HG03175 (cell line): ENCODE results near the gene ATXN3L.
"Not testable (repeated sequence)": the region's sequence is repeated elsewhere in the genome, so short reads cannot be mapped to it uniquely, and the experiment has no call there.

ENCODE experiments used
- ATAC-seq: cut with Tn5 transposase; IDR thresholded peaks from one replicate; pipeline ENCODE4 v1.9.1; 2021; ENCODE audit warnings: mild to moderate bottlenecking, moderate library complexity; ENCODE audit not compliant: unreplicated experiment

ATXN3L gene

GRCh38 chrX:13309631-13310030 is 10.2 kb downstream of the ATXN3L start:
- no peak for ATAC-seq

DNA sequence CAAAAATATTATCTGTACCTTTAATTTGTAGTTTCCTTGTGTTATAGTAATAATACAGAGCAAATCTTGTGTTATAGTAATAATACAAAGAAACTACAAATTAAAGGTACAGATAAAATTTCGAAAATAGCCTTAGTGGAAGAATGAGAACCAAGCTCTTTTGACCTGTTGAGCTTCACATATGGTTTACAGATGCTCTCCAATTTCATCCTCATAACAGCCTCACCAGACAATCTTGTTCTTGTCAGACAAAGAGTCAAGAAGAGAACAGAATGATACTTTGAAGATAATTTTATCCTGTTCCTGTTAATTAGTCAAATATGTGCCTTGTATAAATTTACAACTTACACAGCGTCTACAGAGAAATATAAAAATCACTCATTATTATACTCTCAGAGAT is 12.8 kb downstream of the ATXN3L start:
- no peak for ATAC-seq

- ATAC-seq: no peak
Measured at GRCh38 chrX:13305108-13305507, 14.7 kb downstream of the ATXN3L start.

DNA sequence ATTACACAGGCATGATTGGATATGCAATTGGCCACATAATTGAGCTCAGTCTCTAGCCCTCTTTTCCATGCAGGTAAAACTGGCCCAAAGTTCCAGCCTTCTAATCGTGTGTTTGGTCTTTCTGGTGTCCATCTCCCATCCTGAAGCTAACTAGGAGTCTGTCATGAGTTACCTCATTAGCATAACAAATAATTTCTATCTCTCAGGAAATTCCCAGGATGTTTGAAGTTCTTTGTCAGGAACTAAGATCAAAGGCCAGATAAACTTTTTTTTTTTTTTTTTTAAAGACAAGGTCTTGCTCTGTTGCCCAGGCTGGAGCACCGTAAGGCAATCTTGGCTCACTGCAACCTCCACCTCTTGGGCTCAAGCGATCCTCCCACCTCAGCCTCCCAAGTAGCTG is 15.8 kb downstream of the ATXN3L start:
- ATAC-seq: no peak

- ATAC-seq: not testable (repeated sequence)
Measured at GRCh38 chrX:13303248-13303647, 16.6 kb downstream of the ATXN3L start.

DNA sequence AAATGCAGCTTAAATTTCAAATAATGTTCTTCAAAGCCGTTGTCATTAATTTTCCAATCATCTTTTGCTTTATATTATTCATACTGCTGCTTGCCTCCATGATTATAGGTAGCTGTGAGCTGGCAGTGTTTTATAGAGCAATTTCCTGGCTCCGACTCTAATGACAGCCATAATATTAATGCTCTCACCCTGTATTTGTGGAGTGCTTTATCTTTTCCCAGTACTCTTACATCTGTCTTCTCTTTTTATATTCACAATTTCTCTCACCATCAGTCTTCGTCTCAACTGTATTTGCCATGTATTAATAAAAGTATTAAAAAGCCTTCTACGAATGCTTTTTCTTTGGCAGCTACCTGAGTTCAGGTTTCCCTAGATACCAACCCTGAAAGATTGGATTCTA is 21.0 kb downstream of the ATXN3L start:
- ATAC-seq: no peak

DNA sequence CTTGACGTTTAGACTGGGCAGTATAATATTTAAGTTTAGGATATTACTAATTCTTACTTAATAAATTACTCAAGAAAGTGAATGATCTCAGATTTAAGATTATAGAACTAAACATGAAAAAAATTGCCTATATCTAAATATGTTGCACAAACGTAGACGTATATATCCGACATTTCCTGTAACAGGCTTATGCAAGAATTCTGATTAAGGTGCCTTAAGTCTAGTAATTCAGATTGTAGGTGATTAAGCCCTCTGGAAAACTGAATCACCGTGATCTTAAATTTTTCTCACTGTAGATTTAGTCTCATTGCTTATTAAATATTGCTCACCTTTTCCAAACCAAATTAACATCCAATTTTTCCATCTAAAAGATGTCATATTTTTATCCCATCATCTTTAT is 24.0 kb downstream of the ATXN3L start:
- ATAC-seq: no peak

GRCh38 chrX:13293700-13294099 is 26.2 kb downstream of the ATXN3L start:
- no peak for ATAC-seq

GRCh38 chrX:13290891-13291614 is 28.8 kb downstream of the ATXN3L start:
- ATAC-seq: no peak

DNA sequence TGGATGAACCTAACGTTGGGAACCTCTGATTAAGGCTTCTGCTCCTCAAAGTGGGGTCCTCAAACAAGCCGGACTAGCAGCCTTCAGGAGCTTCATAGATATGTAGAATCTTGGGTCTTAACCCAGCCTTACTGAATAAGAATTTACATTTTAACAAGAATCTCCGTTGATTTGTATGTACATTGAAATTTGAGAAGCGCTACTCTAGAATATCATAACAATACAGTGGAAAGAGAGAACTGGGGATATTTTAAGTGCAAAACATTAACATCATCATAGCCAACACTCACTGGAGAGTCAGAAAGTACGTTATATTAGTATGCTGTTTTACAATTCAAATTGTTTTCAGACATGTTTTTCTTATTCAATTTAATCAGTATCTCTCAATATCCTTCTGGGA is 31.2 kb downstream of the ATXN3L start:
- no peak for ATAC-seq

DNA sequence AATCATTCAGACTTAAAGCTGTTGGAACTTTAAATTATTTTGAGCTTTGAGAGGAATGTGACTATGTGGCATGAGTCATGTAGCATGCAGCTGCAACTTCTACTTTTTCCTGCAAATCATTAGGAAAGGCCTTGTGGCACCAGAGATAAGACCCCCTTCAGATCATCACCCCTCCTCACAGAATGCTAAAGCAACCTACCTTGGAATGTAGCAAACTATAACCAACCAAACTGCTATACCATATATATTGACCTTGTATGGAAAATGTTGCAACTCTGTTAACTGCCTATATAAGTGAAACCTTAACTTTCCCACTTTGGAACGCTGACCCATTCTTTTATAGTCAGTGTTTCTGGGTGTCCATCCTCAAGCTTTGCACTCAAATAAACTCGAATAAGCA is 32.0 kb downstream of the ATXN3L start:
- no peak for ATAC-seq

- ATAC-seq: no peak
Measured at GRCh38 chrX:13285693-13286092, 34.2 kb downstream of the ATXN3L start.

GRCh38 chrX:13285229-13285628 is 34.6 kb downstream of the ATXN3L start:
- ATAC-seq: no peak

DNA sequence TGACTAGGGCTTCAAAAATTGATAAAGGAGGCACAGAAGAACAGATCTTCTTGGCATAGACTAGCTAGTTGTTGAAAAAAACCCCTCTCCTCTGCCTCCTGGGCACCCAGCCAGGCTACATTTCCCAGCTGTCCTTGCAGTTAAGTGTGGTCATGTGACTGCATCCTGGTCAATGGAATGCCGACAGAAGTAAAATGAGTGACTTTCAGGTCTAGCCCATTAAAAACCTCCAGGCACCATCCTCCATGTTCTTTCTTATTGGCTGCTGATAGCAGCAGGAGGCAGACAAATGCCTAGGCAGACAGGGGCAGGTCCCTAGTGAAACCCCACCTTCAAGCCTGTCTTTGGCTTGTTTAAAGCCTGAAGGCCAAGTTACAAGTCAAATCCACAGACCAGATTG is 35.3 kb downstream of the ATXN3L start:
- no peak for ATAC-seq

DNA sequence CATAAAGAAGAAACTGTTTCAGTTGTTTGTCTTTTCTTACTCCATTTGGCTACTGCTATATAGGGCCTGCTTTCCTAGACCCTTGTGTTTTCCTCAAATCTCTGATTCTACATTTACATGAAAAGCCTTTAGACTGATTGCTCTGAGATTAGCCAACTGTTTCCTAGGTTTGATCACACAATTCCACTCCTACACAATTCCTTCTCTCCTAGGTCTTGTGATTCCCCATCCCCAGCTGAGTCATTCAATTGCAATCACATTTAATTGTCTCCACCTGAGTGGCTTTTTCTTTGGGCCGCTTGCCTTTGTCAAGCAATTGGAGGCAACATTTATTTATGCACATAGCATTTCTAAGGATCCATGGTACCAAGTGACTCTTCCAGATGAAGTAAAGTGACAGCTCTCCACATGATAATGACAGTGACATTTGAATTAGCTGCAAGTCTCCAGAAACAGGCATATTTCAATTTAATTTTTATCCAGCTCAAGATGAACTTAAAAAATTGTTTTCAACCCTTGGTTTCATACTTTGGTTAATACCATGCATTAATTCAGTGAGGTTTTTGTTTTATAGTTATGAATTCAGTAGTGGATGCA is 35.8 kb downstream of the ATXN3L start:
- no peak for ATAC-seq

- ATAC-seq: no peak
Measured at GRCh38 chrX:13283512-13283911, 36.3 kb downstream of the ATXN3L start.

DNA sequence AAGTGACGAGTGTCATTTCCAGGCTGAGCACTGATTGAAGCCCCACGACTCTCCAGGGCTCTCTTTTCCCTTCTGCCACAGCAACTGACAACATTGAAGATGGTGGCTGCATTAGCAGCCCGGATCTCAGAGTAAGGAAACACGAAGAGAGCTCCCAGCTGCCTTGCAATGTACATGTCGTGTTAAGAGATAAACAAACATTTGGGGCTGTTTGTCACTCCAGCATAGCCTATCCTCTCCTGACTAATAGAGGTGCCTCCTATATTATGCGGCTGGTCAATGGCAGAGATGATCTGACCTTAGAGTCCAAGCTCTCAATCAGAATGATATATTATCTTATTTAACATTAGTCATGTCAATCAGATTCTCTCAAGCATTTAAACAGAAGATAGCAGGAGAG is 38.6 kb downstream of the ATXN3L start:
- ATAC-seq: no peak

DNA sequence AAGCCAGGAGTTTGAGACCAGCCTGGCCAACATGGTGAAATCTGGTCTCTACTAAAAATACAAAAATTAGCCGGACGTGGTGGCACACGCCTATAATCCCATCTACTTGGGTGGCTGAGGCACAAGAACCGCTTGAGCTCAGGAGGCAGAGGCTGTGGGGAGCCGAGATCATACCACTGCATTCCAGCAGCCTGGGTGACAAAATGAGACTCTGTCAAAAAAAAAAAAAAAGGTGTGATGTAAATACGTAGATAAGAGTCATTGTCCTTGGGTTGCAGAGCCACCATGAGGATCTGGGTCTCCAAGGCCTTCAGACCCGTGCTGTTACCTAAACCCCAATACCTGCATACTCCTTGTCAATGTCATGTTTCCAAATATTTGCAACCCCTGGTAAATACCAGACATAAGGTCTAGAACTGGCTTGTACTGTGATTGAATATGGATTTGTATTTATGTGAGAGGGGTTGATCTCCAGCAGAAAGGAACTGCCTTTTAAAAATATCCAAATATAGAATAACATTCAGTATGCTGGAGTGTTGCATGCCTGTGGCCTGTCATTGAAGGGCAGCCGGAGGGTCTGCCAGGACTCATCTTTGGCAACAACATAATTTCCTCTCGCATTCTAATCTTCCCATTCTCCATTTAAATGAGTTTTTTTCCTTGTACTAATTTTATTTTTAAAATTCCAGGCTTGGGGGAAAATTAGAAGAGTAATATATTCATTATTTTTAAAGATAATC is 40.4 kb downstream of the ATXN3L start:
- no peak for ATAC-seq

GRCh38 chrX:13277539-13277938 is 42.3 kb downstream of the ATXN3L start:
- no peak for ATAC-seq

GRCh38 chrX:13276991-13277390 is 42.9 kb downstream of the ATXN3L start:
- ATAC-seq: no peak

DNA sequence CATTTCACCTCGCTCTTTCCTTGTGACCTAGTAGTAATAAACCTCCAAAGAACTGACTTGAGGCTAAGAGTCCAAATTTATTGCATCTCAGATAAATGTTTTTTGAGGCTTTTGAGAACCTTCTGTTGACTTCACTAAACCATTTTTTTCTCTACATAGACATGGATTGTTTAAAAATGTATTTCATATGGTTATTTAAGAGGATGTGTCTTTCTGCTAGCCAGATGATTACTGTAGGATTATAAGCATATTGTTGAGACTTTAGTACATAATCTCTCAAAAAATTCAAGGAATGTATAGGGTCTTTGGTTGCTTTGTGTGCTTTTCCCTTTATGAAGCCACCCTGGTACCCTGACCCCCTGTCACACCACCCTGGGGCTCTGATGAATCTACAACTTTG is 44.8 kb downstream of the ATXN3L start:
- ATAC-seq: no peak

GRCh38 chrX:13272426-13272825 is 47.4 kb downstream of the ATXN3L start:
- ATAC-seq: no peak
